Transverse colon (tissue), 3 donors: ENCODE data around the gene RUVBL1.

Source experiments
- EP300 ChIP-seq: sonication (generic); formaldehyde crosslinking; IDR thresholded peaks from one replicate; pipeline ENCODE4 v1.6.1; 2017; ENCODE audit warnings: antibody characterized with exemption, low read depth
- TF ChIP-seq, protein P1 (sequence below), 5 experiments: fragments of 200-600 bp in 3 of 5; fragments of 450-650 bp in 2 of 5; sonication (generic) in 3 of 5; IDR thresholded peaks; 1 replicate in 2 of 5; 2 replicates in 3 of 5; pipeline ENCODE4 v1.5.1; 2016 to 2017; ENCODE audit warnings: antibody characterized with exemption in 5 of 5, inconsistent platforms in 3 of 5, mild to moderate bottlenecking in 2 of 5, moderate library complexity in 1 of 5

DNA sequence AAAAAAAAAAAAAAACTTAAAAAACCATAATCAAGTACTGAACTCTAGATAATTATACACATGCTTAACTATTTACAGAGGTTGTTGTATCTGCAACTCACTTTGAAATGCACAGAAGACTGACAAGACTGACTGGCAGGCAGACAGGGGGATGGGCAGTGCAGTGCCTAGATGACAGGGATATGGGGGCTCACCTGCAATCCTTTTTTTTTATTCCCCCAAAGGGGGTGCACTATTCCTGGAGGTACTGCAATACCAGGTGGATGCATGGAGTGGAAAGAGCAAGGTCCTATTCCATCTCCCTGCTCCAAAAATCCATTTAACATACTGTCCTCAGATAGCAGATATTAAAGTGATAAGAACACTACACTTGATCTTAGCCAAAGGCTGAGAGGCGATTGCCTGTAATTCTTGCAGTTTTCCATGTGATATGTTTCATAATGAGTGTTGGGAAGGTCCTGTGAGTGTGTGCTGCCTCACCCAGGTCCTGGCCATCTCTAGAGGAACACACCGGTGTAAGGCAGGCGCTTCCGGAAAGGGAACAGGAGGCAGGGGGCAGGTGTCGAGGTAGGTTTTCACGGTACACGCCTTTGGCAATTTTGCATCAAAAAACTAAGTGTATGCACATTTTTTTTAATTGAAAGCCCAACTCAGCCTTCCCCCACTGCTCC, 48.6 kb downstream of the RUVBL1 start:
- TF ChIP-seq, protein P1, sequence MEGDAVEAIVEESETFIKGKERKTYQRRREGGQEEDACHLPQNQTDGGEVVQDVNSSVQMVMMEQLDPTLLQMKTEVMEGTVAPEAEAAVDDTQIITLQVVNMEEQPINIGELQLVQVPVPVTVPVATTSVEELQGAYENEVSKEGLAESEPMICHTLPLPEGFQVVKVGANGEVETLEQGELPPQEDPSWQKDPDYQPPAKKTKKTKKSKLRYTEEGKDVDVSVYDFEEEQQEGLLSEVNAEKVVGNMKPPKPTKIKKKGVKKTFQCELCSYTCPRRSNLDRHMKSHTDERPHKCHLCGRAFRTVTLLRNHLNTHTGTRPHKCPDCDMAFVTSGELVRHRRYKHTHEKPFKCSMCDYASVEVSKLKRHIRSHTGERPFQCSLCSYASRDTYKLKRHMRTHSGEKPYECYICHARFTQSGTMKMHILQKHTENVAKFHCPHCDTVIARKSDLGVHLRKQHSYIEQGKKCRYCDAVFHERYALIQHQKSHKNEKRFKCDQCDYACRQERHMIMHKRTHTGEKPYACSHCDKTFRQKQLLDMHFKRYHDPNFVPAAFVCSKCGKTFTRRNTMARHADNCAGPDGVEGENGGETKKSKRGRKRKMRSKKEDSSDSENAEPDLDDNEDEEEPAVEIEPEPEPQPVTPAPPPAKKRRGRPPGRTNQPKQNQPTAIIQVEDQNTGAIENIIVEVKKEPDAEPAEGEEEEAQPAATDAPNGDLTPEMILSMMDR (IDR thresholded peaks at IDR 0.05): no peak
- TF ChIP-seq EP300: no peak
